HG02678 (cell line): Measurements from ENCODE around the gene SDR9C7.
"Not testable (repeated sequence)": the region's sequence is repeated elsewhere in the genome, so short reads cannot be mapped to it uniquely, and the experiment has no call there.

Source experiments
- ATAC-seq: cut with Tn5 transposase; IDR thresholded peaks from one replicate; pipeline ENCODE4 v1.9.1; 2021; ENCODE audit warnings: mild to moderate bottlenecking, moderate library complexity; ENCODE audit not compliant: unreplicated experiment

Gene SDR9C7

DNA sequence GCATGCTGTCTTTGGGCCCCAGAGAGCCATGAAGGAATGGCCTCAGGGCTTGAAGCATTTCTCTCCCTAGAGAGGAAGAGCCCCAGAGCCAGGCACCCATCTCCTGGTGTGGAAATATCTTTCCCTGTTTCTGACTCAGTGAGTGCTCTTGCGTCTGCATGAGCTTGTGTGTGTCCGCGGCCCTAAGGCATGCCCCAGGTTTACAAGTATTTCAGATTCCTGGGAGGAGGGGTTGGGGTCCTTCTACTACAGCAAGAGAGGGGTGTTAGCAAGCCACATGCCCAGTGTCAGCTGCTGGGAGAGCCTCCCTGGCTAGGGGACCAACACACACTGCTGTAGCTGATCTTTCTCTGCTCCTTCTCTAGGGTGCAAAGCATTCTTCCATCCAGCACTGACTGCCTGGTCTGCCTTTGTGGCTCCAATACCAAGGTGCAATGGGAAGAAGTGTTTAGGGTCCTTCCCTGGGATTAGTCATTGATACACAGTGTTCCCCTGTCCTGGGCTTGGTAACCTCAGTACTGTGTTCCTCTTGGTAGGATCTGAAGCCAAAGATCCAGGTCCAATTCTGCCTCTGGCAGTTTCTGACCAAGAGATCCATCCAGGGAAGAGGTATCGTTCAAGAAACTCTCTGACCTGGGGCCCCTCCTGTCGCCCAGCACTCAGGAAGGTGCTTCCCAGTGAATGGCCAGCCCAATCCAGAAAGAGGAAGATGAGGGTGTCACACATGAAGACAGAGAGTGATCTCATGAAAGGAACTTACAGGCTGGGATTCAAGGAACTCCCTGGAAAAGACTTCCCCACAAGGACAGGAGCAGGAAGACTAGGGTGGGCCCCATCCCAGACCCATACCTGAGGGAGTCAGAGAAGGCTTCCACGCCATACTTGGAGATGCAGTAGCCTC, 20.1 kb upstream of the SDR9C7 start:
- no peak for ATAC-seq

GRCh38 chr12:56953314-56953713, 19.1 kb upstream of the SDR9C7 start:
- no peak for ATAC-seq

GRCh38 chr12:56951582-56952339, 17.6 kb upstream of the SDR9C7 start:
- no peak for ATAC-seq

GRCh38 chr12:56948881-56949280, 14.7 kb upstream of the SDR9C7 start:
- ATAC-seq, result no peak

DNA sequence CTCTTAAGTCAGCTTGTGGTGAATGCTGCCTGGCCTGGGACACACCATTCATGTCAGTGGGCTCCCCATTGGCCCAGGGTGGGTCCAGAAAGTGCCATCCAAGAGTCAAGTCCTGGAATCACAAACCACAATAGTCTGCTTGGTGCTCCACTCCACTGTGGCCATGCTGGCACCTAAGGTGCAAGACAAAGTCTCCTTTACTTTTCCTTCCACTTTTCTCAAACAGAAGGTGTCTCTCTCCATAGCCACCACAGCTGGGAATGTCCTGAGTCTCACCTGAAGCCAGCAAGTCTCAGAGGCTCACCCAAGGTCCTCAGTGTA, 14.2 kb upstream of the SDR9C7 start:
- no peak for ATAC-seq

DNA sequence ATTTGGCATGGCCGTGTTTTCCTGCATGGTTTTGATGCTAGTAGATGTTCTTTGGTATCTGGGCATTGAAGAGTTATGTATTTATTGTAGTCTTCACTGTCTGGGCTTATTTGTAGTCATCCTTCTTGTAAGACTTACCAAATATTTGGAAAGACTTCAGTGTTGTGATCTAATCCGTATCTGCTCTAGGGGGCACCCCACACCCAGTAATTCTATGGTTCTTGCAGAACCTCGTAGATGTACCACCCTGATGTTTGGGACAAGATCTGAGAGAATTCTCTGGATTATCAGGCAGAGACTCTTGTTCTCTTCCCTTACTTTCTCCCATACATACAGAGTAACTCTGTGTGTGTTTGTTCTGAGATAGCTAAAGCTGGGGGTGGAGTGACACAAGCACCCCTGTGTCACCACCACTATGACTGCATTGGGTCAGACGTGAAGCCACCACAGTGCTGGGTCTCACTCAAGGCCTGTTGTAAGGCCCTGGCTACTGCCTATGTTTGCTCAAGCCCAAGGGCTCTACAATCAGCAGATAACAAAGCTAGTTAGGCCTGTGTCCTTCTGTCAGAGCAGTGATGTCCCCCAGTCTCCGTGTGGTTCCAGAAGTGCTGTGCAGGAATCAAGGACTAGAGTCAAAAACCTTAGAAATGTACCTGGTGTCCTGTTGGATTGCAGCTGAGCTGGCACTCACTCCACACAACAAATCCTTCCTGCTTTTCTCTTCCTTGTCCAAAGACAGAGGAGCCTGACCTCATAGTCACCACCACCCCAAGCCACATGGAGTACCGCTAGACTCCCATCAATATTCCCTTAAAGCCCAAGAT, 13.6 kb upstream of the SDR9C7 start:
- ATAC-seq, result no peak

GRCh38 chr12:56943878-56944277, 9.7 kb upstream of the SDR9C7 start:
- no peak for ATAC-seq

DNA sequence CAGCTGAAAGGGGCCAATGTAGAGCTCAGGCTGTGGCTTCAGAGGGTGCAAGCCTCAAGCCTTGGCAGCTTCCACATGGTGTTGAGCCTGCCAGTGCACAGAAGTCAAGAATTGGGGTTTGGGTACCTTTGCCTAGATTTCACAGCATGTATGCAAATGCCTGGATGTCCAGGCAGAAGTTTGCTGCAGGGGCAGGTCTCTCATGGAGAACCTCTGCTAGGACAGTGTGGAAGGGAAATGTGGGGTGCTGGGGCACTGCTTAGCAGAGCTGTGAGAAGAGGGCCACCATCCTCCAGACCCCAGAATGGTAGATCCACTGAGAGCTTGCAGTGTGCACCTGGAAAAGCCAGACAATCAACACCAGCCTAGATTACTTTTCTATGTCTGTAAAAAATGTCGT, 9.2 kb upstream of the SDR9C7 start:
- not testable (repeated sequence) for ATAC-seq

GRCh38 chr12:56941299-56942017, 7.2 kb upstream of the SDR9C7 start:
- no peak for ATAC-seq

DNA sequence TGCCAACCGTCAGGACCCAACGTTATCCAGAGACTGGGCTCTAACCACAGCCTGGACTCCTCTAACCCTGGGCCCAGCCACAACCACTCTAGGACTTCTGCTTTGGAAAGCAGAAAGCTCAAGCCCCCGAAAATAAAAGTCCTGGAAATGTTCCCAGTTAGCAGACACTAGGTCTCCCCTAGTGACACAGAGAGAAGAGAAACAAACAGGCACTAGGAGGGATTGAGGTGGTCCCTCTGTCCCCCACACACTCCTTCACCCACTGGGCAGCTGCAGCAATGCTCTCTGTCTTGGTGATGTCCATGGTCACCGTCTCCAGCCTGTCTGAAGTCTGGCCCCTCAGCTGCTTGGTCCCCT, 6.7 kb upstream of the SDR9C7 start:
- ATAC-seq, result not testable (repeated sequence)

- no peak for ATAC-seq
Observed at GRCh38 chr12:56935752-56936151, 1.5 kb upstream of the SDR9C7 start.

DNA sequence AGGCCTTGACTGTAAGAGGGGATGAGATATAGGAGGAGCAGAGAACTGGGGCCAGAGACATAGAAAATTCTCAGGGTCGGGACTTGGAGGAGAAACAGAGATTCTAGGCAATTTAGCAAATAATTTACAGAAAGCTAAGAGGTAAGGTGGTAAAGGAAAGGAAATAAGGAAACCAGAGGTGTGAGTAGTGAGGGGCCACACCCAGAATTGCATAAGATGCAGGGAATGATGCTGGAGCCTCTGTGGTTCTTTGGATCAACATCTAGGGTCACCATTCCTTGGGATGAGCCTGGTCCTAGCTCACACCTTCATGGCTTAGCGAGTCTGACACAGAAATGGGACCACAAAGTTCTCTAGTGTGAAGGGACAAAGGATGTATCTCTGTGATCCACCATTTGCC, 949 bp upstream of the SDR9C7 start:
- no peak for ATAC-seq

DNA sequence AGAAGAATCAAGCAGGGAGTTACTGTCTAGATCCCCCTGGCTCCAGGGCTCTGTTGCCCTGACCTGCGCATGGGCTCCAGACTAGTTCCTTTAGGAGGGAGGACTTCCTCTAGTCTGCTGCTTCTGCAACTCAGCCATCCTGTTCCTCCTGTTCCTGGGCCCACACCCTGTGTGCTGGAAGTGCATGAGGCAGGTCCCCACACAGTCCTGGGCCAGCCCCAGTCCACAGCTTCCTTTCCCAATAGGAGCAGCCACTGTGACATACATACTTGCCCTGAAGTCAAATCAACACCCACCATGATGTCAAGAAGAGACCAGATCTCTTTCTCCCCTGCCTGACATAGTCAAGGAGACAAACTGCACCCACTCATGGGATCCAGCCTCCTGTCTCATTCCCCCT, 1.3 kb downstream of the SDR9C7 start:
- ATAC-seq, result no peak

DNA sequence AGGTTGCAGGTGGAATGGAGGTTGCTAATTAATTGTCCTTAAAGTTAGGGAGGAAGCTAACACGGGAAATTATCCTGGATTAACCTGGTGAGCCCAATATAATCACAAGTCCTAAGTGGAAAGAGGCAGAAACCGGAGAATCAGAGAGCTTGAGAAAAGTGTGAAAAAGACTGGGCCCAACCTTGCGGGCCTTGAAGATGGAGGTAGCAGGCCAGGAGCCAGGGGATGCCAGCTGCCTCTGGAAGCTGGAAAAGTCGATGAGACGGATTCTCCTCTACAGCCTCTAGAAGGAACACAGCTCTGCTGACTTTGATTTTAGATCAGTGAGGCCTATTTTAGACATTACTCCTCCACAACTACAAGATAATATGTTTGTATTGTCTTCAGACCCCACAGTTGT, 2.1 kb downstream of the SDR9C7 start:
- no peak for ATAC-seq

DNA sequence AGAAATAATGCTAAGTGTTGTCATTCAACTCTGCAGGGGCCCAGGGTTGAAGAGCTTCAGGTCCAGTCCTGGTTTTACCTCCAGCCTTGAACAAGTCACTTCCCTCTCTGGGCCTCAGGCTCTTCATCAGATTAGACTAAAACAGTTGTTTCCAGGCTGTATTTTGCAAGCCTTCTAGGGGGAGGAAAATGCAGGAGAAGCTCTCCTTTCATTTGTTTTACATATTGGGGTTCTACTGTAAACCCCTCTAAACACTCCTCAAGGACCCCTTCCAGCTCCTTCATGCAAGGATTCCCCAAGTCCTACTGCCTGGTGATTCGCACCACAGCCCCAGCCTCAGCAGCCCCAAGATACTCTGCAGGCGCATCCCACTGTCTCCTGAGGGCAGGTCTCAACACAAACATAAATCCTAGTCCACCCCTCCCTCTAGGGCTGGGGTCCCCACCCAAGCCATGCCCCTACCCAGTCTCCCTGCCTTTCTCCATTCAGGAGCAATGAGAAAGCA, 2.7 kb downstream of the SDR9C7 start:
- no peak for ATAC-seq

DNA sequence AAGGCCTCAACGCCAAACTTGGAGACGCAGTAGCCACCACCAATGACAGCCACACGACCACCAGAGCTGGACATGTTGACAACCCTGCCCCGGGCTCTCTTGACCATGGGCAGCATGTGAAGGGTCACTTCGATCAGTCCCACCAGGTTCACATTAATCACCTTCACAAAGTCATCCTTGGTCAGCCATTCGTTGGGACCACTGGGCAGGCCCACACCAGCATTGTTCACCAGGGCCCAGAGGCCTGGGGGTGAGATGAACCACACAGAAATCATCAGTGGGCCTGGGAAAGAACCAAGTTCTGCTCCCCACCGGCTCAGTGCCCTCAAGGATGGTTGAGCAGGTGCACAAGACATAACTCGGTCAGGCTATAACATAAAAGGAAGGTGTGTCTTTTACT, 4.0 kb downstream of the SDR9C7 start:
- no peak for ATAC-seq

DNA sequence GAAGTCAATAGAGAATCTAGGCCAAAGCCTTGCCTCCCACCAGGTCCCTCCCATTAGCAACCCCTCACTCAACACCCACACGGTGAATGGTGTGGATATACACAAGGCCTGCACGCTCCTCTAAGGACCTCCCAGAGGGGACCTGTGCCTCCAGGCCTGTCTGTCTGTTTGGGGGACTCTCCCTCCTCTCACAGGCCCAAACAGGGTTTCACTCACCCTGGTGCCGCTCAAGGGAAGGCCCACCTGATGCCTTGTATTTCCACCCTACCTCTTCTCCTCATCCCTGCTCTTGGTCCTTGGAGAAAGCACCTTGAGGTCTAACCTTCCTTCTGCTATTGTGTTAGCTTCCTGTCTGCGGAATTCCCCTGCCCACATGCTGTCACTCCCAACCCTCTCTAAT, 4.4 kb downstream of the SDR9C7 start:
- ATAC-seq, result no peak

GRCh38 chr12:56928262-56928661, 5.9 kb downstream of the SDR9C7 start:
- no peak for ATAC-seq

- no peak for ATAC-seq
Observed at GRCh38 chr12:56927281-56927680, 6.9 kb downstream of the SDR9C7 start.

- no peak for ATAC-seq
Observed at GRCh38 chr12:56922031-56922430, 12.2 kb downstream of the SDR9C7 start.

DNA sequence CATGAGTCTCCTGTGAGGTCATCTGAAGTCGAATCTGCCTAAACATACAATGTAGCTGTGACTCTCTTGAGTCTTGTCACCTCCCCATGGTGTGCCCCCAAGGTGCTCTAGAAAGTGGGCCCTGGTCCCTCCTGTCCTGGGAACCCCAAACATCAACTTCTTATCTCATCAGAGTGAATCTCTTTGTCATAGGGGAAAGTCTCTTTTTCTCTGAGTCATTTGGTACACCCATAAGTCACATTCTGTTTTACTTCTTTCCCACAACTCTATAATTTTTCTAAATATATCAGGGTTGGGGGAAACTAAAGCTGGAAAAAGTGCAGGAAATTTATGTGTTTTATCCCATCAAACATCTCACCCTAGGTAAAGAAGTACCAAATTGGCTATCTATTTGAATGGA, 12.9 kb downstream of the SDR9C7 start:
- ATAC-seq, result no peak
